K562 (cell line): ENCODE measurements around the gene ACY1. TPM values are rescaled to one million over a fixed set of nuclear protein-coding genes. Genes with fewer than 3 reads are reported as not detected.

Source experiments
- ASH1L ChIP-seq: fragments of 450-650 bp; IDR thresholded peaks from 2 replicates; pipeline ENCODE4 v1.6.1; 2018; ENCODE audit warnings: borderline replicate concordance, mild to moderate bottlenecking, low read depth; ENCODE audit not compliant: partially characterized antibody
- ATF1 ChIP-seq, 2 experiments: fragments of 450-650 bp in 1 of 2; IDR thresholded peaks; 2 replicates each; pipeline ENCODE4 v1.6.1; 2016; ENCODE audit warnings: missing compliant biosample characterization in 1 of 2, missing genetic modification characterization in 1 of 2
- CREM ChIP-seq: IDR thresholded peaks from 2 replicates; pipeline ENCODE4 v1.6.1; 2014; ENCODE audit warnings: antibody characterized with exemption, low read depth
- CTCF ChIP-seq, 3 experiments: IDR thresholded peaks in 2 of 3; conservative IDR thresholded peaks in 1 of 3; 2 replicates each; pipeline ENCODE4 v1.5.1; 2011 to 2012; ENCODE audit warnings: low read length in 3 of 3, mild to moderate bottlenecking in 3 of 3, control low read depth in 2 of 3, improper control_type of control experiment in 1 of 3, inconsistent platforms in 1 of 3, low read depth in 1 of 3, mixed read lengths in 1 of 3, moderate library complexity in 1 of 3; ENCODE audit not compliant: insufficient read depth in 2 of 3
- DDX20 ChIP-seq: fragments of 450-650 bp; IDR thresholded peaks from 2 replicates; pipeline ENCODE4 v1.6.1; 2016; ENCODE audit warnings: missing genetic modification characterization, low read depth, mild to moderate bottlenecking, missing compliant biosample characterization, moderate library complexity
- ELF1 ChIP-seq: fragments of 200-800 bp; sonication (Bioruptor generic); IDR thresholded peaks from 2 replicates; pipeline ENCODE4 v1.6.1; 2016; ENCODE audit warnings: missing genetic modification characterization, missing compliant biosample characterization
- ERF ChIP-seq: fragments of 450-650 bp; formaldehyde crosslinking; IDR thresholded peaks from 2 replicates; pipeline ENCODE4 v1.4.0; 2020; ENCODE audit warnings: mild to moderate bottlenecking, mixed read lengths
- ETV1 ChIP-seq: fragments of 450-650 bp; conservative IDR thresholded peaks from 2 replicates; pipeline ENCODE4 v1.6.1; 2016; ENCODE audit warnings: missing genetic modification characterization, control low read depth, low read depth, missing compliant biosample characterization
- FUS ChIP-seq: fragments of 200-400 bp; formaldehyde crosslinking; optimal IDR thresholded peaks from 2 replicates; pipeline ENCODE3; 2017; ENCODE audit warnings: low read depth, low read length
- HDGF ChIP-seq: fragments of 450-650 bp; IDR thresholded peaks from 2 replicates; pipeline ENCODE4 v1.6.1; 2016
- HNRNPK ChIP-seq: fragments of 200-400 bp; formaldehyde crosslinking; IDR thresholded peaks from one replicate; pipeline ENCODE4 v1.6.1; 2018; ENCODE audit warnings: mild to moderate bottlenecking, low read depth, low read length; ENCODE audit not compliant: poor library complexity, severe bottlenecking
- KDM2B ChIP-seq: fragments of 250-450 bp; sonication (Bioruptor Pico); IDR thresholded peaks from 2 replicates; pipeline ENCODE4 v1.8.0; 2021; ENCODE audit warnings: mild to moderate bottlenecking, moderate library complexity
- KLF6 ChIP-seq: fragments of 250-450 bp; sonication (Bioruptor Pico); IDR thresholded peaks from 2 replicates; pipeline ENCODE4 v1.4.0; 2020; ENCODE audit warnings: mild to moderate bottlenecking, moderate library complexity, borderline replicate concordance
- PCBP1 ChIP-seq: fragments of 200-400 bp; formaldehyde crosslinking; IDR thresholded peaks from 2 replicates; pipeline ENCODE4 v1.6.1; 2018; ENCODE audit warnings: mild to moderate bottlenecking, low read depth, low read length; ENCODE audit not compliant: poor library complexity, severe bottlenecking
- SIN3A ChIP-seq, 2 experiments: fragments of 150-350 bp in 1 of 2; IDR thresholded peaks; 2 replicates each; pipeline ENCODE4 v1.6.1; 2011 to 2016; ENCODE audit warnings: borderline replicate concordance in 2 of 2, low read depth in 2 of 2, low read length in 2 of 2, mild to moderate bottlenecking in 2 of 2, moderate library complexity in 2 of 2; ENCODE audit not compliant: control insufficient read depth in 1 of 2
- SMAD3 ChIP-seq: fragments of 450-650 bp; formaldehyde crosslinking; conservative IDR thresholded peaks from 2 replicates; pipeline ENCODE4 v1.4.0; 2020; ENCODE audit warnings: mild to moderate bottlenecking
- U2AF2 ChIP-seq: fragments of 200-400 bp; formaldehyde crosslinking; optimal IDR thresholded peaks from 2 replicates; pipeline ENCODE3; 2017; ENCODE audit warnings: low read depth, mild to moderate bottlenecking, low read length
- ZKSCAN8 ChIP-seq: fragments of 200-800 bp; sonication (Bioruptor generic); IDR thresholded peaks from 2 replicates; pipeline ENCODE4 v1.6.1; 2016; ENCODE audit warnings: missing genetic modification characterization, missing compliant biosample characterization
- ZNF431 ChIP-seq: sonication (generic); formaldehyde crosslinking; IDR thresholded peaks from 2 replicates; pipeline ENCODE4 v1.8.0; 2022; ENCODE audit warnings: mild to moderate bottlenecking, missing genetic modification reagents
- ZNF511 ChIP-seq: sonication (generic); formaldehyde crosslinking; IDR thresholded peaks from 2 replicates; pipeline ENCODE4 v1.8.0; 2022; ENCODE audit warnings: mild to moderate bottlenecking, missing genetic modification reagents
- polyA plus RNA-seq, 8 experiments: library from polyadenylated mRNA; depleted of rRNA in 4 of 8; stranded (reverse) in 5 of 8; unstranded in 3 of 8; fragments of >200 nt; fragmentation: Nextera tagmentation in 2 of 8; fragmentation: Illumina TruSeq in 1 of 8; extraction: Ambion mirVana in 2 of 8; extraction: Trizol in 1 of 8; gene quantifications; 2 replicates each; pipeline versions ENCODE4 v1.2.1 to v1.2.3, GENCODE V29; 2011 to 2014; ENCODE audit warnings: inconsistent platforms in 1 of 8, missing spikeins in 1 of 8
- total RNA-seq, 7 experiments: library from RNA; depleted of rRNA in 6 of 7; stranded (reverse); fragments of >200 nt in 6 of 7; fragmentation: Illumina TruSeq in 2 of 7; extraction: Trizol in 2 of 7; gene quantifications; 2 replicates each; pipeline versions ENCODE4 v1.2.1 to v1.2.3, GENCODE V29; 2011 to 2021; ENCODE audit warnings: low replicate concordance in 1 of 7
- TF ChIP-seq, protein P1 (sequence below): IDR thresholded peaks from 2 replicates; pipeline ENCODE4 v1.6.1; 2016; ENCODE audit warnings: missing genetic modification characterization, missing compliant biosample characterization
- TF ChIP-seq, protein P2 (sequence below): sonication (generic); formaldehyde crosslinking; IDR thresholded peaks from 2 replicates; pipeline ENCODE4 v1.5.0; 2020; ENCODE audit warnings: missing genetic modification reagents

Gene ACY1
- total and polyA plus RNA-seq, 9 of the 15 experiments (the other 6 are each of a cell fraction or from before 2014, with no cell fraction given) = 70.7 to 195 (median 123) TPM

DNA sequence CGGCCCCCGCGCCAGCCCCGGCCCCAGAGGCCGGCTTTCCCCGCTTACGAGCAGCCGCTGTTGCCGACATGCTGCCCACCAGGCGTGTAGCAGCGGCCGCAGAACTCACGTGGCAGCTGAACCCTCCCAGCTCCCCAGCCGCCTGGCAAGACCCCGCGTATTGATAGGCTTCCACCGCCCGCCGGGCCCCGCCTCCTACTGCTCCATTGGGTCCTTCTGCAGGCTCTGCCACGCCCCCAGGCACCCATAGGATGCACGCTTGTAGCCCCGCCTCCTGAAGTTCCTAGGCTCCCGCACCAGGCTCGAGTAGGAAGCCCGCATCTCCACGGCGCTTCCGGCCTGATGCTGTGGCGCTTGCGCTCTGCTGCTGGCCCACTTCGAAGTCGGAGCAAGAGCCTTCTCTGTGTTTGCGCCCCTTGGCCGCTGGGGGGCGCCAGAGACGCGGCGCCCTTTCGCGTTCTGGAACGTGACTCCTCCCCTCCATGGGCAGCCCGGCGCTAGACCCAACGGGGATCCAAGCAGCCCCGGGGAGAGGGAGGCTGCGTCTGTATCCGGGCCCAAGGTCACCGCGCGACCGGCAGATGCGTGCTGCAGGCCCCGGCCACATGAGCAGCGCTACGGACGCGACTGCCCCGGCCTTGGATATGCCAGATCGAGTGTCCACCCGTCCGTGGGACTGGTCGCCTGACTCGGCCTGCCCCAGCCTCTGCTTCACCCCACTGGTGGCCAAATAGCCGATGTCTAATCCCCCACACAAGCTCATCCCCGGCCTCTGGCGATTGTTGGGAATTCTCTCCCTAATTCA lies 41.3 kb upstream of the ACY1 start, which contains the start of the genes PARP3 and RRP9 (continued):
- TF ChIP-seq U2AF2 (no peak), CREM (peak; percentile 33; the same call in 1 of the 2 replicates), PCBP1 (peak; percentile 51), HNRNPK (no peak), SIN3A (IDR thresholded peaks at IDR 0.05; ENCODE audit: borderline replicate concordance in 2 of 2, control insufficient read depth in 1 of 2, low read depth in 2 of 2, low read length in 2 of 2) (peak; percentile 88 to 98), KLF6 (CRISPR knock-in tag) (no peak), ATF1 (CRISPR knock-in tag; IDR thresholded peaks at IDR 0.05) (no peak), ATF1 (tag; IDR thresholded peaks at IDR 0.05) (0 out of 2 replicates have a peak, but pooled peaks have one; percentile 25), ERF (CRISPR knock-in tag) (no peak), ELF1 (peak; percentile 86), ASH1L (peak; percentile 86), KDM2B (CRISPR knock-in tag) (no peak), SMAD3 (CRISPR knock-in tag) (no peak), ZNF511 (CRISPR knock-in tag) (0 out of 2 replicates have a peak, but pooled peaks have one; percentile 36), HDGF (no peak), ZNF431 (CRISPR knock-in tag) (no peak), FUS (no peak), CTCF (IDR thresholded peaks at IDR 0.05 in 2 of 3, conservative IDR thresholded peaks at IDR 0.05 in 1 of 3; ENCODE audit: insufficient read depth in 2 of 3, low read depth in 1 of 3, low read length in 3 of 3) (peak; percentile 94 to 98 (median 96)), ETV1 (tag) (peak; percentile 73), ZKSCAN8 (CRISPR knock-in tag) (no peak), DDX20 (tag) (no peak)
- TF ChIP-seq, protein P1, sequence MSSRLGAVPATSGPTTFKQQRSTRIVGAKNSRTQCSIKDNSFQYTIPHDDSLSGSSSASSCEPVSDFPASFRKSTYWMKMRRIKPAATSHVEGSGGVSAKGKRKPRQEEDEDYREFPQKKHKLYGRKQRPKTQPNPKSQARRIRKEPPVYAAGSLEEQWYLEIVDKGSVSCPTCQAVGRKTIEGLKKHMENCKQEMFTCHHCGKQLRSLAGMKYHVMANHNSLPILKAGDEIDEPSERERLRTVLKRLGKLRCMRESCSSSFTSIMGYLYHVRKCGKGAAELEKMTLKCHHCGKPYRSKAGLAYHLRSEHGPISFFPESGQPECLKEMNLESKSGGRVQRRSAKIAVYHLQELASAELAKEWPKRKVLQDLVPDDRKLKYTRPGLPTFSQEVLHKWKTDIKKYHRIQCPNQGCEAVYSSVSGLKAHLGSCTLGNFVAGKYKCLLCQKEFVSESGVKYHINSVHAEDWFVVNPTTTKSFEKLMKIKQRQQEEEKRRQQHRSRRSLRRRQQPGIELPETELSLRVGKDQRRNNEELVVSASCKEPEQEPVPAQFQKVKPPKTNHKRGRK (tag) = no peak
- TF ChIP-seq, protein P2, sequence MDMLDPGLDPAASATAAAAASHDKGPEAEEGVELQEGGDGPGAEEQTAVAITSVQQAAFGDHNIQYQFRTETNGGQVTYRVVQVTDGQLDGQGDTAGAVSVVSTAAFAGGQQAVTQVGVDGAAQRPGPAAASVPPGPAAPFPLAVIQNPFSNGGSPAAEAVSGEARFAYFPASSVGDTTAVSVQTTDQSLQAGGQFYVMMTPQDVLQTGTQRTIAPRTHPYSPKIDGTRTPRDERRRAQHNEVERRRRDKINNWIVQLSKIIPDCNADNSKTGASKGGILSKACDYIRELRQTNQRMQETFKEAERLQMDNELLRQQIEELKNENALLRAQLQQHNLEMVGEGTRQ (CRISPR knock-in tag) = peak; percentile 51
